Frontal cortex (tissue), 4 donors: Measurements from ENCODE around the gene POGLUT2. TPM values are rescaled to one million over a fixed set of nuclear protein-coding genes. Genes with fewer than 3 reads are reported as not detected.

Source experiments
- DNase-seq, 2 donors: peaks; one replicate each; pipeline ENCODE4 v3.0.0; 2012; ENCODE audit warnings: low spot score in 2 of 2
- FAIRE-seq: peaks from 2 replicates; lab custom pipeline; 2012; peaks lifted over from hg19 to GRCh38; lab: Jason Lieb, UNC
- total RNA-seq: library from RNA; depleted of rRNA; stranded (reverse); fragments of >200 nt; gene quantifications from one replicate; pipeline ENCODE4 v1.2.3, GENCODE V29; 2014
- donor health status: control.
- donor health status: control.
- donor health status: control.

The POGLUT2 gene
- total RNA-seq, 1 donor from 2014 or later, result 9.8 TPM

DNA sequence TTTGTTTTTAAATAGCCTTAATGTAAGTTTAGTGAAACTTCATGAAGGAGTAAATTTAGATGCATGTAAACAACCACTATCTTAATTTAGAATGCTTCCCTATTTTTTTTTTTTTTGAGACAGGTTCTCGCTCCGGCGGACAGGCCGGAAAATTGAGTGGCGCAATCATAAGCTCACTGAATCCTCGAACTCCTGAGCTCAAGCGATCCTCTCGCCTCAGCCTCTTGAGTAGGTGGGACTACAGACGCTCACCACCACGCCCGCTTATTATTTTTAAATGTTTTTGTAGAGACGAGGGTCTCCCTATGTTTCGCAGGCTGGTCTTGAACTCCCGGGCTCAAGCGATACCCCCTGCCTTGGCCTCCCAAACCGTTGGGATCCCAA lies 26.7 kb downstream of the POGLUT2 start:
- DNase-seq, result no peak
- no peak for FAIRE-seq

- DNase-seq (no peak), FAIRE-seq (no peak)
Measured at GRCh38 chr13:102771298-102772041, 27.3 kb downstream of the POGLUT2 start.

GRCh38 chr13:102770435-102770834 lies 28.3 kb downstream of the POGLUT2 start:
- FAIRE-seq (no peak), DNase-seq (no peak)

GRCh38 chr13:102769679-102770078 lies 29.1 kb downstream of the POGLUT2 start:
- FAIRE-seq, result no peak
- no peak for DNase-seq

- FAIRE-seq (no peak), DNase-seq (no peak)
Measured at GRCh38 chr13:102768909-102769308, 29.9 kb downstream of the POGLUT2 start.

- FAIRE-seq (no peak), DNase-seq (no peak)
Measured at GRCh38 chr13:102763741-102764140, 35.0 kb downstream of the POGLUT2 start.

DNA sequence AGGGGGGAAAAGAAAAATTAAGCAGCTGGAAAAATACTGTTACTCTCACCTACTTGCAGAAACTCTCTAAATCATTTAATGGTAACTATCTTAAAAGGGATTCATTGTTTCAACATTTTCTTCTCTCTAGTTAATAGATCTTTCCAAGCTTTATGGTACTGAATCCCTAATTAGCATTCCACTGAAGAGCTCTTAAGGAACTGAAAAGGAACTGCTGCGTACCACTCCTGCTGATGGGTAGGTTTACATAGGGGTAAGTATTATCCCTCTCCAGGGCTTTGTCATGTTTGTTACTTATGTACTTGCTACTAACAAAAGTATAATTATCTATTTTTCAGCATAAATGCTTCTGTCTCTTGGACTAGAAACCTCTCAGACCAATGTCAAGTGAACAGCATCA lies 37.7 kb downstream of the POGLUT2 start:
- no peak for DNase-seq
- FAIRE-seq, result no peak

DNA sequence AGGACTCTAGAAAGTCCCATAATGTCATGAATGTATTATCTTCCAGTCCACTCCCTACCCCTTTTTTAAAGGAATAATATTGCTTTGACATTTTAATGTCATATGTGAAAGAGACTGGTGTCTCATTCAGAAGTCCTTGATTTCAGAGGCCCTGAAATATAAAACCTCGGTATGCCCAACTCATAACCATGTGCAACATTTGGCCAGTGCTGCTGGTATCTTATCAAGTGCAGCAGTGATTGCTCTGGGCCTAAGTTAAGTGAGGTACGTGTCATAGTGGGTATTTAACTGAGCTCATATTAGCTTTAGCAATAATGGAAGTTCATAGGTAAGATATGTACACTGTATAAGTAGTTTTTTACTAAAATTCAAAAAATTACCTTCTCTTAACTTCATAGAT lies 39.9 kb downstream of the POGLUT2 start:
- DNase-seq, result no peak
- no peak for FAIRE-seq

GRCh38 chr13:102757006-102757405 lies 41.8 kb downstream of the POGLUT2 start:
- FAIRE-seq, result no peak
- DNase-seq, result no peak

- DNase-seq, result no peak
- no peak for FAIRE-seq
Measured at GRCh38 chr13:102751886-102752285, 46.9 kb downstream of the POGLUT2 start.

DNA sequence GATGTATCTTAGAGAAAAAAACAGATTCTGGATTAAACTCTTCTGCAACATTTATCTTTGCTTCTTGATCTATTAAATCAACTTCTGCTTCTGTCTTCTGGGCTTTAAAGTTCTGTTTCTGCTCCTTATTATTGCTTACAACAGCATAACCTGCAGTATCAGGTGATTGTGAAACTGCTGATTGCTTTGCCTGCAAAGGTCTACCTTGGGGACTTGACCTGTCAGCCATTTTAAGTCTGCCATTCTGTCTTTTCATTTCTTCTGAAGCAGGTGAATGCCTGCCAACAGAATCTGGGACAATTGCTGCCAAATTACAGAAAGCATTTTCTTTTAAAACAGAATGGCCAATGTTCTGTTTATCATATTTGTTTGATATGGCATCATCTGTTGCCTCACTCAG lies 56.3 kb downstream of the POGLUT2 start:
- DNase-seq (no peak), FAIRE-seq (no peak)

DNA sequence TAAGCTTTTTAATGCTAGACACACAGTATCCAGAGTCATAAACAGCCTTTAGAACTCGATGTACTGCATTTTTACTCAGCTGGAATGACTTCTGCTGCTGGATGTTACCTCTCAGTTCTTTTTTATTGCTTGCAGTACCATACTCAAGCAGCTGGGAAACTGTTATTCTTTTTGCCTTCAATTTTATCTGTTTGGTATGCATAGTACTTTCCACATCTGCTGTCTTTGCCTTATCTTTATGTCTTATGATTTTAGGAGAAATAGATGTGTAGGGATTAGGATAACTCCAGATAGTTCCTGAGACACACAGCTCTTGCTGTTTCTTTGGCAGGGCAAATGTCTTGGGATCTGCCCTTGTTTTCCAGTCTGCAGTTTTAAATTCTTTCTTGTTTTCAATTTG lies 56.7 kb downstream of the POGLUT2 start:
- DNase-seq, result no peak
- FAIRE-seq, result no peak

Other genes starting within 250 kb of the POGLUT2 start
- gene TPP2, start 202.0 kb downstream of the POGLUT2 start, total RNA-seq, result 57.5 TPM
- 0.41 TPM for gene METTL21C, start 103.9 kb downstream of the POGLUT2 start, total RNA-seq
- gene TEX30, start 25.2 kb downstream of the POGLUT2 start, total RNA-seq, result 9.4 TPM
- gene BIVM, start 143 bp upstream of the POGLUT2 start, total RNA-seq, result 43.2 TPM
- 55.8 TPM for gene ERCC5, start 47.1 kb upstream of the POGLUT2 start, total RNA-seq